ENCODE measurements around the gene HRH2.

HRH2 gene

GRCh38 chr5:175742290-175742994 is 84.6 kb downstream of the HRH2 start:
- H3K9me3 ChIP-seq (ENCODE audit: control insufficient read depth, low read length), result no peaks in the 10 kb centered on the region
- H3K27ac ChIP-seq (ENCODE audit: insufficient read depth, low read length, poor library complexity, severe bottlenecking), result no peak overlapping the region
- no peak overlapping the region for H3K4me3 ChIP-seq (ENCODE audit: insufficient read depth, low read depth, low read length, poor library complexity, severe bottlenecking)
- no peaks in the 10 kb centered on the region for H3K36me3 ChIP-seq (ENCODE audit: control insufficient read depth, insufficient read depth, low read length)
- DNase-seq, result no peak
- H3K4me1 ChIP-seq (ENCODE audit: control insufficient read depth, insufficient read depth, low read length, poor library complexity, severe bottlenecking), result no peaks in the 10 kb centered on the region
- H3K27me3 ChIP-seq (replicated peaks; ENCODE audit: control insufficient read depth, insufficient read depth, low read length, poor library complexity, severe bottlenecking), result peaks cover 4% of the 10 kb centered on the region

- H3K36me3 ChIP-seq (ENCODE audit: control insufficient read depth, insufficient read depth, low read length), result no peaks in the 10 kb centered on the region
- peaks cover 4% of the 10 kb centered on the region for H3K27me3 ChIP-seq (replicated peaks; ENCODE audit: control insufficient read depth, insufficient read depth, low read length, poor library complexity, severe bottlenecking)
- DNase-seq, result no peak
- no peak overlapping the region for H3K4me3 ChIP-seq (ENCODE audit: insufficient read depth, low read depth, low read length, poor library complexity, severe bottlenecking)
- no peaks in the 10 kb centered on the region for H3K4me1 ChIP-seq (ENCODE audit: control insufficient read depth, insufficient read depth, low read length, poor library complexity, severe bottlenecking)
- no peaks in the 10 kb centered on the region for H3K9me3 ChIP-seq (ENCODE audit: control insufficient read depth, low read length)
- no peak overlapping the region for H3K27ac ChIP-seq (ENCODE audit: insufficient read depth, low read length, poor library complexity, severe bottlenecking)
Observed at GRCh38 chr5:175743676-175744210, 85.9 kb downstream of the HRH2 start.

- H3K4me3 ChIP-seq (ENCODE audit: insufficient read depth, low read depth, low read length, poor library complexity, severe bottlenecking), result no peak overlapping the region
- no peak overlapping the region for H3K27ac ChIP-seq (ENCODE audit: insufficient read depth, low read length, poor library complexity, severe bottlenecking)
- no peaks in the 10 kb centered on the region for H3K36me3 ChIP-seq (ENCODE audit: control insufficient read depth, insufficient read depth, low read length)
- H3K27me3 ChIP-seq (replicated peaks; ENCODE audit: control insufficient read depth, insufficient read depth, low read length, poor library complexity, severe bottlenecking), result no peaks in the 10 kb centered on the region
- no peak for DNase-seq
- H3K4me1 ChIP-seq (ENCODE audit: control insufficient read depth, insufficient read depth, low read length, poor library complexity, severe bottlenecking), result no peaks in the 10 kb centered on the region
- no peaks in the 10 kb centered on the region for H3K9me3 ChIP-seq (ENCODE audit: control insufficient read depth, low read length)
Observed at GRCh38 chr5:175745210-175745609, 87.3 kb downstream of the HRH2 start.

- H3K4me1 ChIP-seq (ENCODE audit: control insufficient read depth, insufficient read depth, low read length, poor library complexity, severe bottlenecking), result no peaks in the 10 kb centered on the region
- H3K36me3 ChIP-seq (ENCODE audit: control insufficient read depth, insufficient read depth, low read length), result no peaks in the 10 kb centered on the region
- DNase-seq, result no peak
- no peaks in the 10 kb centered on the region for H3K27me3 ChIP-seq (replicated peaks; ENCODE audit: control insufficient read depth, insufficient read depth, low read length, poor library complexity, severe bottlenecking)
- no peaks in the 10 kb centered on the region for H3K9me3 ChIP-seq (ENCODE audit: control insufficient read depth, low read length)
- H3K27ac ChIP-seq (ENCODE audit: insufficient read depth, low read length, poor library complexity, severe bottlenecking), result no peak overlapping the region
- H3K4me3 ChIP-seq (ENCODE audit: insufficient read depth, low read depth, low read length, poor library complexity, severe bottlenecking), result no peak overlapping the region
Observed at GRCh38 chr5:175746851-175747250, 89.0 kb downstream of the HRH2 start.

GRCh38 chr5:175747539-175748060 is 89.7 kb downstream of the HRH2 start:
- H3K9me3 ChIP-seq (ENCODE audit: control insufficient read depth, low read length), result no peaks in the 10 kb centered on the region
- no peak overlapping the region for H3K27ac ChIP-seq (ENCODE audit: insufficient read depth, low read length, poor library complexity, severe bottlenecking)
- no peak overlapping the region for H3K4me3 ChIP-seq (ENCODE audit: insufficient read depth, low read depth, low read length, poor library complexity, severe bottlenecking)
- no peaks in the 10 kb centered on the region for H3K4me1 ChIP-seq (ENCODE audit: control insufficient read depth, insufficient read depth, low read length, poor library complexity, severe bottlenecking)
- no peaks in the 10 kb centered on the region for H3K36me3 ChIP-seq (ENCODE audit: control insufficient read depth, insufficient read depth, low read length)
- no peaks in the 10 kb centered on the region for H3K27me3 ChIP-seq (replicated peaks; ENCODE audit: control insufficient read depth, insufficient read depth, low read length, poor library complexity, severe bottlenecking)
- DNase-seq, result no peak

GRCh38 chr5:175748650-175749049 is 90.8 kb downstream of the HRH2 start:
- H3K36me3 ChIP-seq (ENCODE audit: control insufficient read depth, insufficient read depth, low read length), result no peaks in the 10 kb centered on the region
- no peaks in the 10 kb centered on the region for H3K27me3 ChIP-seq (replicated peaks; ENCODE audit: control insufficient read depth, insufficient read depth, low read length, poor library complexity, severe bottlenecking)
- no peak overlapping the region for H3K27ac ChIP-seq (ENCODE audit: insufficient read depth, low read length, poor library complexity, severe bottlenecking)
- DNase-seq, result no peak
- no peaks in the 10 kb centered on the region for H3K9me3 ChIP-seq (ENCODE audit: control insufficient read depth, low read length)
- no peaks in the 10 kb centered on the region for H3K4me1 ChIP-seq (ENCODE audit: control insufficient read depth, insufficient read depth, low read length, poor library complexity, severe bottlenecking)
- H3K4me3 ChIP-seq (ENCODE audit: insufficient read depth, low read depth, low read length, poor library complexity, severe bottlenecking), result no peak overlapping the region

- DNase-seq, result no peak
- H3K27ac ChIP-seq (ENCODE audit: insufficient read depth, low read length, poor library complexity, severe bottlenecking), result no peak overlapping the region
- no peak overlapping the region for H3K4me3 ChIP-seq (ENCODE audit: insufficient read depth, low read depth, low read length, poor library complexity, severe bottlenecking)
- no peaks in the 10 kb centered on the region for H3K9me3 ChIP-seq (ENCODE audit: control insufficient read depth, low read length)
- H3K36me3 ChIP-seq (ENCODE audit: control insufficient read depth, insufficient read depth, low read length), result no peaks in the 10 kb centered on the region
- H3K4me1 ChIP-seq (ENCODE audit: control insufficient read depth, insufficient read depth, low read length, poor library complexity, severe bottlenecking), result no peaks in the 10 kb centered on the region
- no peaks in the 10 kb centered on the region for H3K27me3 ChIP-seq (replicated peaks; ENCODE audit: control insufficient read depth, insufficient read depth, low read length, poor library complexity, severe bottlenecking)
Observed at GRCh38 chr5:175749591-175749990, 91.7 kb downstream of the HRH2 start.

GRCh38 chr5:175750511-175750931 is 92.7 kb downstream of the HRH2 start:
- no peak overlapping the region for H3K4me3 ChIP-seq (ENCODE audit: insufficient read depth, low read depth, low read length, poor library complexity, severe bottlenecking)
- no peaks in the 10 kb centered on the region for H3K4me1 ChIP-seq (ENCODE audit: control insufficient read depth, insufficient read depth, low read length, poor library complexity, severe bottlenecking)
- no peaks in the 10 kb centered on the region for H3K27me3 ChIP-seq (replicated peaks; ENCODE audit: control insufficient read depth, insufficient read depth, low read length, poor library complexity, severe bottlenecking)
- no peaks in the 10 kb centered on the region for H3K36me3 ChIP-seq (ENCODE audit: control insufficient read depth, insufficient read depth, low read length)
- H3K27ac ChIP-seq (ENCODE audit: insufficient read depth, low read length, poor library complexity, severe bottlenecking), result no peak overlapping the region
- no peaks in the 10 kb centered on the region for H3K9me3 ChIP-seq (ENCODE audit: control insufficient read depth, low read length)
- DNase-seq, result no peak

GRCh38 chr5:175751369-175751768 is 93.5 kb downstream of the HRH2 start:
- Histone ChIP-seq H3K36me3 (ENCODE audit: control insufficient read depth, insufficient read depth, low read length) (no peaks in the 10 kb centered on the region), H3K4me1 (ENCODE audit: control insufficient read depth, insufficient read depth, low read length, poor library complexity, severe bottlenecking) (no peaks in the 10 kb centered on the region), H3K27ac (ENCODE audit: insufficient read depth, low read length, poor library complexity, severe bottlenecking) (no peak overlapping the region), H3K27me3 (replicated peaks; ENCODE audit: control insufficient read depth, insufficient read depth, low read length, poor library complexity, severe bottlenecking) (no peaks in the 10 kb centered on the region), H3K9me3 (ENCODE audit: control insufficient read depth, low read length) (no peaks in the 10 kb centered on the region), H3K4me3 (ENCODE audit: insufficient read depth, low read depth, low read length, poor library complexity, severe bottlenecking) (no peak overlapping the region)
- DNase-seq, result no peak

- no peak for DNase-seq
- Histone ChIP-seq H3K27ac (ENCODE audit: insufficient read depth, low read length, poor library complexity, severe bottlenecking) (no peak overlapping the region), H3K36me3 (ENCODE audit: control insufficient read depth, insufficient read depth, low read length) (no peaks in the 10 kb centered on the region), H3K4me1 (ENCODE audit: control insufficient read depth, insufficient read depth, low read length, poor library complexity, severe bottlenecking) (no peaks in the 10 kb centered on the region), H3K9me3 (ENCODE audit: control insufficient read depth, low read length) (no peaks in the 10 kb centered on the region), H3K27me3 (replicated peaks; ENCODE audit: control insufficient read depth, insufficient read depth, low read length, poor library complexity, severe bottlenecking) (no peaks in the 10 kb centered on the region), H3K4me3 (ENCODE audit: insufficient read depth, low read depth, low read length, poor library complexity, severe bottlenecking) (no peak overlapping the region)
Observed at GRCh38 chr5:175752826-175753535, 95.1 kb downstream of the HRH2 start.
